Right lobe of liver (tissue), 6 donors: ENCODE data around the gene GPATCH4. TPM values are rescaled to one million over a fixed set of nuclear protein-coding genes. Genes with fewer than 3 reads are reported as not detected.

ENCODE experiments used
- ATAC-seq, 4 donors: fragments of 200-7000 bp; cut with Tn5 transposase; one replicate each; pipeline ENCODE4 v1.9.1; 2020; ENCODE audit warnings: mild to moderate bottlenecking in 4 of 4, moderate library complexity in 4 of 4
- DNase-seq, 3 donors: peaks; one replicate each; pipeline ENCODE4 v3.0.0-alpha.2; 2020
- H3K27ac ChIP-seq, 3 donors: fragments of 200-600 bp; one replicate each; pipeline ENCODE4 v1.8.0; 2022
- H3K27me3 ChIP-seq, 2 donors: fragments of 200-600 bp; one replicate each; pipeline ENCODE4 v1.8.0; 2022
- H3K36me3 ChIP-seq, 4 donors: fragments of 200-600 bp; sonication (generic) in 1 of 4; one replicate each; pipeline versions ENCODE4 v1.5.1 to v1.8.0; 2017 to 2022; ENCODE audit warnings: control low read depth in 1 of 4
- H3K4me1 ChIP-seq, 4 donors: fragments of 200-600 bp; sonication (generic) in 1 of 4; one replicate each; pipeline versions ENCODE4 v1.5.1 to v1.8.0; 2017 to 2022; ENCODE audit warnings: control low read depth in 1 of 4
- H3K4me3 ChIP-seq, 3 donors: fragments of 200-600 bp; one replicate each; pipeline ENCODE4 v1.8.0; 2022
- H3K9me3 ChIP-seq, 4 donors: fragments of 200-600 bp; sonication (generic) in 1 of 4; one replicate each; pipeline versions ENCODE4 v1.5.1 to v1.8.0; 2017 to 2022; ENCODE audit warnings: control low read depth in 1 of 4
- CTCF ChIP-seq, 4 donors: fragments of 200-600 bp in 3 of 4; fragments of 450-650 bp in 1 of 4; IDR thresholded peaks; one replicate each; pipeline versions ENCODE4 v1.5.1 to v1.8.0; 2016 to 2022; ENCODE audit warnings: antibody characterized with exemption in 4 of 4, mild to moderate bottlenecking in 2 of 4
- POLR2A ChIP-seq: fragments of 450-650 bp; IDR thresholded peaks from one replicate; pipeline ENCODE4 v1.6.1; 2017; ENCODE audit warnings: antibody characterized with exemption, mild to moderate bottlenecking
- WGBS: methylation state at CpG from one replicate; pipeline ENCODE4 v1.1.6; 2018; ENCODE audit warnings: low coverage, low lambda C conversion rate; ENCODE audit not compliant: insufficient coverage; ENCODE audit errors: missing lambda C conversion rate; 5-methylcytosine and 5-hydroxymethylcytosine counted together
- intact Hi-C, 2 donors: fragments of 100-400 bp; cut with DNase I; formaldehyde crosslinking; loops; one replicate each; pipeline versions ENCODE4 v1.11.2 to v1.14.1; 2022
- total RNA-seq, 6 experiments: library from RNA; depleted of rRNA in 2 of 6; stranded (reverse); fragments of >200 nt in 2 of 6; fragmentation: NEBNext Ultra II Directional in 3 of 6; extraction: Animal tissue kit (Norgen Biotek cat#: 25700) in 3 of 6; gene quantifications; one replicate each; pipeline versions ENCODE4 v1.1.0 to v1.2.4, GENCODE V29; 2016 to 2023
- donor health status: DM: no; HTN: yes; CAD: no.
- donor health status: DM: no; HTN: no; CAD: no.
- donor health status: DM: no; HTN: no; CAD: no.
- donor health status: DM: no; HTN: yes; CAD: no.
- donor health status: DM: no; HTN: yes; CAD: no.

Gene GPATCH4
- total RNA-seq, 6 experiments from 2014 or later, result 7.0 to 25.3 (median 12.4) TPM

GRCh38 chr1:156560585-156561163, 40.6 kb downstream of the GPATCH4 start:
- H3K4me1 ChIP-seq, result no peaks in the 10 kb centered on the region
- H3K9me3 ChIP-seq, result no peaks in the 10 kb centered on the region
- WGBS, result 67% methylated on average over 3 of the region's 5 CpGs
- H3K27me3 ChIP-seq, result no peaks in the 10 kb centered on the region
- no peak for ATAC-seq
- no peaks in the 10 kb centered on the region for H3K36me3 ChIP-seq
- no peak for DNase-seq
- no peak for TF ChIP-seq CTCF (IDR thresholded peaks at IDR 0.05)
- no peak for TF ChIP-seq POLR2A
- intact Hi-C loops, result no loop called here
- no peak overlapping the region for H3K27ac ChIP-seq
- H3K4me3 ChIP-seq, result no peak overlapping the region

GRCh38 chr1:156559797-156560385, 41.4 kb downstream of the GPATCH4 start:
- intact Hi-C loops, result no loop called here
- ATAC-seq (no peak), DNase-seq (no peak)
- no peaks in the 10 kb centered on the region for H3K27me3 ChIP-seq
- no peaks in the 10 kb centered on the region for H3K4me1 ChIP-seq
- H3K4me3 ChIP-seq, result no peak overlapping the region
- 75% methylated on average over 5 of the region's 5 CpGs for WGBS
- no peak for TF ChIP-seq POLR2A
- TF ChIP-seq CTCF (IDR thresholded peaks at IDR 0.05), result no peak
- H3K36me3 ChIP-seq, result no peaks in the 10 kb centered on the region
- no peaks in the 10 kb centered on the region for H3K9me3 ChIP-seq
- H3K27ac ChIP-seq, result no peak overlapping the region

GRCh38 chr1:156559086-156559796, 42.0 kb downstream of the GPATCH4 start:
- H3K4me3 ChIP-seq, result no peak overlapping the region
- 82% methylated on average over 7 of the region's 8 CpGs for WGBS
- intact Hi-C loops, result no loop called here
- no peak for DNase-seq
- TF ChIP-seq POLR2A (no peak), CTCF (IDR thresholded peaks at IDR 0.05) (no peak)
- H3K4me1 ChIP-seq, result no peaks in the 10 kb centered on the region
- no peaks in the 10 kb centered on the region for H3K27me3 ChIP-seq
- no peaks in the 10 kb centered on the region for H3K36me3 ChIP-seq
- no peak overlapping the region for H3K27ac ChIP-seq
- H3K9me3 ChIP-seq, result no peaks in the 10 kb centered on the region
- no peak for ATAC-seq

GRCh38 chr1:156556354-156556753, 44.9 kb downstream of the GPATCH4 start:
- no peaks in the 10 kb centered on the region for H3K4me1 ChIP-seq
- TF ChIP-seq POLR2A (no peak), CTCF (IDR thresholded peaks at IDR 0.05) (no peak)
- no peak overlapping the region for H3K4me3 ChIP-seq
- H3K9me3 ChIP-seq, result no peaks in the 10 kb centered on the region
- no peaks in the 10 kb centered on the region for H3K36me3 ChIP-seq
- ATAC-seq, result no peak
- intact Hi-C loops, result no loop called here
- H3K27ac ChIP-seq, result no peak overlapping the region
- WGBS, result 43% methylated on average over 2 of the region's 9 CpGs
- no peaks in the 10 kb centered on the region for H3K27me3 ChIP-seq
- DNase-seq, result no peak
